T-helper 2 cell (primary cell): ENCODE measurements around the gene PPP1R7.
A peak's percentile ranks its signal among the peaks of the same experiment; 100 is the strongest.

ENCODE experiments used
- DNase-seq, 5 experiments: peaks; one replicate each; pipeline versions ENCODE4 v3.0.0 to v3.0.0-alpha.2; 2012 to 2022

Gene PPP1R7

DNA sequence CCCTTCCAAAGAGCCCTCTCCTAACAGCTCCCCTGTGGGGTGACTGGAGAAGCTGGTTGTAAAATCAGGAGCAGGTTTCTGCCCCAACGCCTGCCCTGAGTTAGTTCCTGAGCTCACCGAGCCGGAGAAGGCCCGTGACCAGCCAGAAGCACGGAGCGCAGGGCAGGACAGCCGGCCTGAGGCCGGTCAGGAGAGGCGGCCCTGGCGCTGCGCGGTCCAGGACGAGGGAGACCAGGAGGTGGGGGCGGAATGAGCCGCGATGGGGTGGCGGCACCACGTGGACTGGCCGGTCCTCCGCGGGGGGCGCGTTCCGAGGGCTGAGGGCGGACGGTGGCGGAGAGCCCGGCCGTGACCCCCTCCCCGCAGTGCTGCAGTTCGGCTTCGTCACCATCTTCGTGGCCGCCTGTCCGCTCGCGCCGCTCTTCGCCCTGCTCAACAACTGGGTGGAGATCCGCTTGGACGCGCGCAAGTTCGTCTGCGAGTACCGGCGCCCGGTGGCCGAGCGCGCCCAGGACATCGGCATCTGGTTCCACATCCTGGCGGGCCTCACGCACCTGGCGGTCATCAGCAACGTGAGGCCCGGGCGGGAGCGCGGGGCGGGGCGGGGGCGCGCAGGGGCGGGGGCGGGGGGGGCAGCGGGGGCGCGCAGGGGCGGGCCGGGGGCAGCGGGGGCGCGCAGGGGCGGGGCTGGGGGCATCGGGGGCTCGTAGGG, 67.2 kb downstream of the PPP1R7 start:
- DNase-seq: peak in 3 of 5 experiments; percentile 19 to 43 (median 23)

DNA sequence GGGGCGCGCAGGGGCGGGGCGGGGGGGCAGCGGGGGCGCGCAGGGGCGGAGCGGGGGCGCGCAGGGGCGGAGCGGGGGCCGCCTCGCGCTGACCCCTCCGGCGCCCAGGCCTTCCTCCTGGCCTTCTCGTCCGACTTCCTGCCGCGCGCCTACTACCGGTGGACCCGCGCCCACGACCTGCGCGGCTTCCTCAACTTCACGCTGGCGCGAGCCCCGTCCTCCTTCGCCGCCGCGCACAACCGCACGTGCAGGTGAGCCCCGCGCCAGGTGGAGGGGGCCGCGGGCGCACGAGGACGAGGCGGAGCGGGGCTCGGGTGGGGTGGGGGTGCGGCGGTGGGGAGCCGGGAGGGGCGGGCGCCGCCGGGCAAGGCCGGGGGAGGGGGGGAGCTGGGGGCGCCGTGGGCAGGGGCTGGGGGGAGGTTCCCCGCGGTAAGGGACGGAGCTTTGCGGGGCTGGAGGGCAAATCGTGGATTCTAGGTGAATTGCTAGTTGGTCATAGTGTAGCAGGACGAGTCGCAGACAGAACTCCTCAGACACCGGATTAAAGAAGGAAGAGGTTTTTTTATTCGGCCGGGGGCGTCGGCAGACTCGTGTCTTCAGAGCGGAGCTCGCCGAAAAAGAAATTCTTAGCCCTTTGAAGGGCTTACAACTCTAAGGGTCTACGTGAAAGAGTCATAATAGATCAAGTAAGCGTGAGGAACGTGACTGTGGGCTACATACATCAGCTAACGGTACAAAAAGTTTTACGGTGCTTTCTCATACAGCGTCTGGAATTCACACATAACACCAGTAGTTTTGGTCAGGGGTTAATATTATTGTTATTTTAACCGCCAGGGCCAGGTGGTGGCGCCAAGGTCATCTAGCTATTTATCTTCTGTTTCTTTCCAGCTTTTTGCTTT, 68.1 kb downstream of the PPP1R7 start:
- peak in 3 of 5 experiments; percentile 16 to 59 (median 37) for DNase-seq

DNA sequence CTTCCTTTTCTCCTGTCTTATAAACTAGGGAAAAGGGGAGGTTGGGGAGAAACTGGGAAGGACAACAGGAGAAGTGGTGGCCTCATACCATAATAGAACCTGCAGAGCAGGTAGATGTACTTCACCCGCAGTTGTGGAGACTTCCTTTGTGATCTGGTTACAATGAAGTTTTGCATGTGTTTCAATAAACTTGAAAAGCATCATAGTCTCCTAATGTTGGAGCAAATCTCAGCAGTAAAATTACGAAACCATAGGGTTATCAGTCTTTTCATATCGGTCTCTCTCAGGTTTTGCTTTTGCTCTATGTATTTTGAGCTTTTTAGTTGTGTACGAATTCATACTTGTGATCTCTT, 68.7 kb downstream of the PPP1R7 start:
- no peak for DNase-seq

DNA sequence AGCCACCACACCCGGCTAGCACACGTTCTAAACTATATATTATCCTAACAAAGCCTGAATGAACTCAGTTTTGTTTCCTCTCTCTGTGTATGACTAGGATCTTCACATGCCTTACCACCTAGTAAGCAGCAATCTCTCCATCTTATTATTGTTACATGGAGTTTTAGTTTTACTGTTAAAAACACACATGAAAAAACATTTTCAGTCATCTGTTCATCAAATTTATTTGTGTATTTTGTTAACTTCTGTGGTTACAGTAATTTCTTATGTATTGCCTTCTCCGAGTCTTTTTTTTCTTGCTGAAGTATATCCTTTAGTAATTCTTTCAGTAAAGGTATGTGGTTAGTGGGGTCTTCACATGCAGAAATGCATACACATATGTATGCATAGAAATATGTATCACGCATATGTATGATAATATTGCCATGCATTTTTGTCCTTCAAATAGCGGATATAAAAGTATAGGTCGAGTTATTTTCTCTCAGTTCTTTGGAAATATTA, 69.6 kb downstream of the PPP1R7 start:
- no peak for DNase-seq

DNA sequence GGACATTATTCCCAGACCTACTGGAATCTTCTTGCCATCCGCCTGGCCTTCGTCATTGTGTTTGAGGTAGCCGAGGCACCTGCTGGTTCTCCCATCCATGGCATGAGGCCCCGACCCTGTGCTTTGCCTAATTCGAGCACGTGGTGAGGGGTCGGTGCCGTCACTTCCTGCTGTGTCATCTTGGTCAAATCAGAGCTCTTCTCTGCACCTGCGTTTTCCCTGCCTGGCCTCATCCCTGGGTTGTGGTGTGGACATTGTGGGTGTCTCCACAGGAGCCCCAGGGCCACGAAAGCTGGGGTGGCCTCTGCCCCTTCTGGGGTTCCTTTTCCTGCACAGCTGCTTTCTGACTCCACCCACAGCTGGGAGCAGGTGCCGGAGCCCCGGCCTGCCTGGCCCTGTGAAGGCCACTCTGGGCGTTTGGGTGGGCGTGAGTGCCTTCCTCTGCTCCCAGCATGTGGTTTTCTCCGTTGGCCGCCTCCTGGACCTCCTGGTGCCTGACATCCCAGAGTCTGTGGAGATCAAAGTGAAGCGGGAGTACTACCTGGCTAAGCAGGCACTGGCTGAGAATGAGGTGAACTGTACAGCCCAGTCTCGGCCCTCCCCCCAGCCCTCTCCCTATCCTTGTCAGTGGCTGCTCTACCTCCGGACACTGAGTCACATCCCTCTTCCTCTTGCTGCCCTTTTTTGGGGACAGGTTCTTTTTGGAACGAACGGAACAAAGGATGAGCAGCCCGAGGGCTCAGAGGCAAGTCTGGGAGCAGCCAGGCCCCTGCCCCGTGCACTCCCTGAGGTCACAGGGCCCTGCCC, 73.1 kb downstream of the PPP1R7 start:
- DNase-seq: peak in 1 of 5 experiments; percentile 24

DNA sequence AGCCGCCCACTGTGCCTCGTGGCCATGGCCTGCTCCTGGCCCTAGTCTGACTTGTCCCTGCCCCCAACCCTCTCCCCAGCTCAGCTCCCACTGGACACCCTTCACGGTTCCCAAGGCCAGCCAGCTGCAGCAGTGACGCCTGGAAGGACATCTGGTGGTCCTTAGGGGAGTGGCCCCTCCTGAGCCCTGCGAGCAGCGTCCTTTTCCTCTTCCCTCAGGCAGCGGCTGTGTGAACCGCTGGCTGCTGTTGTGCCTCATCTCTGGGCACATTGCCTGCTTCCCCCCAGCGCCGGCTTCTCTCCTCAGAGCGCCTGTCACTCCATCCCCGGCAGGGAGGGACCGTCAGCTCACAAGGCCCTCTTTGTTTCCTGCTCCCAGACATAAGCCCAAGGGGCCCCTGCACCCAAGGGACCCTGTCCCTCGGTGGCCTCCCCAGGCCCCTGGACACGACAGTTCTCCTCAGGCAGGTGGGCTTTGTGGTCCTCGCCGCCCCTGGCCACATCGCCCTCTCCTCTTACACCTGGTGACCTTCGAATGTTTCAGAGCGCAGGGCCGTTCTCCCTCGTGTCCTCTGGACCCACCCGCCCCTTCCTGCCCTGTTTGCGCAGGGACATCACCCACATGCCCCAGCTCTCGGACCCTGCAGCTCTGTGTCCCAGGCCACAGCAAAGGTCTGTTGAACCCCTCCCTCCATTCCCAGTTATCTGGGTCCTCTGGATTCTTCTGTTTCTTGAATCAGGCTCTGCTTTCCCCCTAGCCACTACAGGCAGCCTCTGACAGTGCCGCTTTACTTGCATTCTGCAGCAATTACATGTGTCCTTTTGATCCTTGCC, 74.0 kb downstream of the PPP1R7 start:
- no peak for DNase-seq

DNA sequence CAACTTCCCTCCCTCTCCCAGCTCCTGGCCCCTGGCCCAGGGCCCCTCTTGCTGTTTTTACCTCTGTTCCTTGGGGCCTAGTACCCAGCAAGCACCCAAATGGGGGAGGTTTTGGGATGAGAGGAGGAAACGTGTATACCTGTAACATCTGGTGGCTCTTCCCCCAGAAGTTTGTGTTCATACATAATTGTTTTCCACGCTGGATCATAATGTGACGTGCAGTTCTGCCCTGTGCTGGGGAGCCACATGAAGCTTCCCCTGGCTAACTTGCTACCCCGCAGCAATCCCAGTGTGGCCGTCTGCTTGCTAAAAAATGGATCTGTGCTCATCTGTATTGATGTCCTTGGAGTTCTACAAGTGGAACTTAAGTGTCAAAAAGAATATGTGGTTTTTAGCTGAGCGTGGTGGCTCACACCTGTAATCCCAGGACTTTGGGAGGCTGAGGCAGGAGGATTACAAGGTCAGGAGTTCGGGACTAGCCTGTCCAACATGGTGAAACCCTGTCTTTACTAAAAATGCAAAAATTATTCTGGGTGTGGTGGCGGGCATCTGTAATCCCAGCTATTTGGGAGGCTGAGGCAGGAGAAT, 74.7 kb downstream of the PPP1R7 start:
- no peak for DNase-seq

DNA sequence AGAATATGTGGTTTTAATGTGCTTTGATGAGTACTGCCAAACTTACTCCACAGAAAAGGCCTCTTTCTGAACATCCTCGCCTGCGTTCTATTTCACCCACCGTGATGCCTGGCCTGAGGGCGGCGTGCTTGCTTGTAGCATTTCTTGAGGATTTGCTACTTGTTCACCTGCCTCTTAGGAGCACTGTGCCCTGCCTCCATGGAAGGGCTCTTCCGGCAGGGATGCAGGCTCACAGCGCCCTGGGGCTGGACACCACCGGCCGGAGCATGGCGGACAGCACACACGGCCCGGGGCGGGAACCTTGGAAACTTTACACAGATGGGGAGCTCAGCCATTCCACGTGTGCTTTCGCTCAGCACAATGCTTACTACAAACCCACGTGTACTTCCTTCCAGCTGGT, 75.3 kb downstream of the PPP1R7 start:
- no peak for DNase-seq

DNA sequence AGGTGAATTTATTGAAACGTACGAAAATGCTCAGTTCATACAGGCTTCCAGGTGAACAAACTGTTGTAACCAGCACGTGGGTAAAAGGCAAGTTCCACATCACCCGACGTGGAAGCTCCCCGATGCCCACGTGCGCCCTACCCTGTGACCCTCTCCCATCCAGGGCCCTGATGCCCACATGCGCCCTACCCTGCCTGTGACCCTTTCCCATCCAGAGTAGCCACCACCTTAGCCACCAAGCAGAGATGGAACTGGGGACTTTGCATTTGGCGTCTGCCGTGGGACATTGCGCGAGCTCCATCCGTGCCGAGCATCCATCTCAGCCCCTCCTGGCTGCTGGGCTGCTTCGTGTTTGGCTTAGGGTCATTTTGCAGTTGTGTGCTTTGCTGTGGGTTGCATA, 75.7 kb downstream of the PPP1R7 start:
- no peak for DNase-seq

DNA sequence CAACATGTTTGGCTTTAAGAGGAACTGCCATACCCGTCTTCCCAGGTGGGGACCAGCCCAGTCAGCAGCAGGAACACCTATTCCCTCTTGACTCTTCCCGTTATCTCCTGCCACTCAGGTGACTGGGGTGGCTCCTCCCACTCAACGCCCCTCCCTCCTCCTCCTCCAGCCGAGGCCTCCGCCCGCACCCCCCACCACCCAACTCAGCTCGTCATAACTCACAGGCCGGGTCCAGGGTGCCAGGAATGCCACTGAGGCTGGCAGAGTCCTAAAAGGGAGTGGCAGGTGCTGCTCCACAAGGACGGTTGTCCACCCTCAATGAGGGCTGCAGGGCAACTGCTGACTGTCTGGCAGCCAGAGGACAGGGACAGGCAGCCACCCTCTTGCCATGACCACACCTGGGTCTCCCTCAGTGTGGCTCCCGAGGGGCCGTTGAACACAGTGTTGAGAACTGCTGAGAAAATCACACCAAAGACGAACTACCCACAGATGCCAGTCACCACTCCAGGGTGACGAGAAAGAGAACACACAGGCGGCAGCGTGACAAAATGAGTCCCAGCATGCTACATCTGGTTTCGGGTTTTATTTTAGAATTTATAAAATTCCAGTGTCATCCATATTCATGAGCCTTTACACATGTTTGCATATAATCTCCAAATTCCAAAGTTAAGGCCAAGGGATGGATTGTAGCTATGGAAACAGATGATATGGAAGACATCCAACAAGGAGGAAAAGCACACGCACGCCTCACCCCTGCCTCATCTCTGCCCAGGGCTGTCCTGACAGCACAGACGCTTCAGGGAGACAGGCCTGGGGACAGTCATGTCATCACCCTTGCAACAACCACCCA, 76.7 kb downstream of the PPP1R7 start:
- no peak for DNase-seq

DNA sequence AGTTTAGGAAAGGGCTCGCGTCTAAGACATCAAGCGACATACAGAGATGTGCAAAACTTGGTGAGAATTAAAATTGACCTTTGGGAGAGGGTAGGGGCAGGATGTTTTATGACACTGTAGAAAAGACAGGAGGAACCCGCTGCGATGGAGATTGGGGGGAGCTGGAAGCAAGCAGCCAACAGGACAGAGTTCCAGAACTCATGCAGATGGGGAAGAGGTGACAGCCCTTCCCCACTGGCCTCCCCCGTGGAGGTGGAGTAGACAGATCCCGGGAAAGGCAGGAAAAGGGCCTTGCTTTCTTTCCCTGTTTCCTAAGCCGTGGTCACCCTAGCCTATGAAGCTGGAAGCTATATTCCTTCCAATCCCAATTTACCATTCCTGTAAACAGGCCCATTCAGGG, 77.3 kb downstream of the PPP1R7 start:
- DNase-seq: no peak

DNA sequence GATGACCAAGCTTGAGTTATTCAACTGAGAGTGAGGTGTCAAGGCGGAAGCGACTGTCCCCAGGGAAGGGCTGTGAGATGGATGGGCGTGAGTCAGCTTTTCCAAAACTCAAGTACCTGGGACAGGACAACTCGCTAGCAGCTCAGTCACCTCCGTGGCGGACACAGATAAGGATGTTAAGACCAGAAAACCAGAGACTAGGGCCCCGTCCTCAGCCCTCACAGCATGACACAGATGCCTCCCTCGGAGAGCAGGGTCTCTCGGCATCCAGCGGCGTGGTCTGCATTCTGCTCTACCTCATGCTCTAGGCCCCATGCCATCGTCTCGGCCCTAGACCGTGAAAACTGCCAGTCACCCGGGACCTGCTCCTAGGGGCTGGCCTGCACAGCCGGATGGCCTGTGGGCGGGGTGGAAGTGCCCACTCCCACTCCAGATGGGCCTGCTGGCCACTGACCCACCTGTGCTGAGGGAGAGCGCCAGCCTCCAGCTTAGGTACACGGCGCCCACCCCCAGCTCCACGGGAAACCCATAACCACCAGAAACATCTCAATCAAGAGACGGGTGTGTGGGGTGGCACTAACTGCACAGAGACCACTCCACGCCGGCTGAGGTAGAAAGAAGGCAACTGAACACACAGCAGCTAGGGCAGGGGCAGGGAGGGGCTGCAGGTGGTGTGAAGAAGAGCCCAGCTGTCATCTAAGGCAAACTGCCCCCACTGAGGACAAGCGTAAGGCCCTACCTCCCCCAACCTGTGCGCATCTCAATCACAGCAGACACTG, 78.0 kb downstream of the PPP1R7 start:
- no peak for DNase-seq

DNA sequence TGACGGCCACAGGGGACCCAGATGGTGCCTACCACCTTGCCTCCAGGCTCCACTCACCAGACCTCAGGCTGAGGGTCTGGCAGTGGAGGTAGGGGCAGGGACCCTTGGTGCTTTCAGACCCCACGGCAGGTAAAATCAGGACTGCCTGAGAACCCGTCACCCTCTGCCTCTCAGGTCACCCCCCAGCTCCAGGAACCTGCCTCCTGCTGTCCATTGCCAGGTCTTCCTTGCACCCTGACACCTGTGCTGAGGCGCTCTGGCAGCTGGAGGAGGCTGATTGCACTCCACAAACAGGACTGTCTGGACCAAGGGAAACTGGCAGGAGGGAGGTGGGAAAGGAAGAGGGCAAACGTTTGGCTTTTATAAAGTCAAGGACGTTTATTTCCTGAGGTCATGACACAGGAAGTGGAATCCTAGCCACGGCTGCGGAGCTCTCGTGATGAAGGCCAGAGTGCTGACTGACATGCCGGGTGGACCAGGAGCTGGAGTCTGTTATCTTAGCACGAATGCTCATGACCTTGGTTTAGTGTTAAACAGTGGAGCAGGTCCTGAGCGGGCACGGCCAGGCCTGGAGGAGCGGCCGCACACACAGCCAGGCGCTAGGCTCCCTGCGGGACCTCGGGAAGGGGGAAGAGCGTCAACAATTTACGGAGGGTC, 78.7 kb downstream of the PPP1R7 start:
- DNase-seq: no peak

DNA sequence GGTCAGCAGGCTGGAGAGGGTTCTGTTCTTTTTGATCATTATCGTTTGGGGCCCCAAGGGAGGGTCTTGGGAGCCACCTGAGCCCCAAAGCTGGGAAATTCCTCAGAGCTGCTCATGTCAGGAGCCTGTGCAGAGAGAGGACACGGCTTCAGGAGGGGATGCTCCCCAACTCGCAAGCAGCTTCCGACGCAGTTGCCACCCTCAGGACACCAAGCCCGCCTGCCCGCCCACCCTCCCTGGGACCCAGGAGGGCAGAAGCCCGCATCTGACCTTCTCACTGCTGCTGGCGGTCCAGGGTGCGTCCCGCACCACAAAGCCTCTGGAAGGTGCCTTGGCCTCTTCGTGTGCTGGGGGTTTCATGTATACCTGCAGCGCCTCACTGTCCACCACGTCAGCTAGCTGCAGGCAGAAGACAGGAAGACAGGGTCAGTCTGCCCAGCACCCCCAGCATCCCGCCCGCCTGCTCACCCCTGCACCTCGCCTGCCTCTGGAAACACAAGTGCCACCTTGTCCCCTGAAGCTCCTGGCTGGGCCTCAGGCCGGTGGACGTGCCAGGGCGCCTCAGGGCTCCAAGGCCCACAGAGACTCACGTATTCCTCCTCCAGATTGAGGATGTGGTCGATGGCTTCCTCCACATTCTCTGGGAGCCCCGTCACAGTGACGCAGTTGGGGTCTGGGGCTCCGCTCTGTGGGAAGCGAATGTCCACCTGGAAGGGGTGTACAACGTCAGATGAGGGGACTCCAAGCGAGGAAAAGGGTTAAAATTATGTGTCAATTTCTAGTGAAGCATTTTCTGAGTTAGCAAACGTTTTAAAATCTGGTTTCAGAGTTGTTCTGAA, 79.5 kb downstream of the PPP1R7 start:
- DNase-seq: no peak

DNA sequence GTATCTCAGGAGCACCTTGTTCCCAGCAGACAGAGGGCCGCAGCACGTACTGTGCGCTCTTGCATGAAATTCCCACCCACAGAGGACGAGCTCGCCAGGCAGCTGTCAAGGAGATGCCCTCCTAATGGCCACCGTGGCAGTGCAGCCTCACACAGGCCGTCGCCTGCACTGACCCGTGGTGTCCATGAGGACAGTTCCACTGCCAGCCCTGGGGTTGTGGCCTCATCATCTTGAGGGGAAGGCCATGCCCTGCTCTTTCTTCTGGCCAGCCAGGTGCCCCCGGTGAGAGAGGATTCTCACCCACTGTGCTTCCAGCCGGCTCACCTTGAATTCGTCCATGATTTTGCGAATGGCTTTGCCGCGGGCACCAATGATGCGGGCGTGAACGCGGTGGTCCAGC, 80.2 kb downstream of the PPP1R7 start:
- no peak for DNase-seq

DNA sequence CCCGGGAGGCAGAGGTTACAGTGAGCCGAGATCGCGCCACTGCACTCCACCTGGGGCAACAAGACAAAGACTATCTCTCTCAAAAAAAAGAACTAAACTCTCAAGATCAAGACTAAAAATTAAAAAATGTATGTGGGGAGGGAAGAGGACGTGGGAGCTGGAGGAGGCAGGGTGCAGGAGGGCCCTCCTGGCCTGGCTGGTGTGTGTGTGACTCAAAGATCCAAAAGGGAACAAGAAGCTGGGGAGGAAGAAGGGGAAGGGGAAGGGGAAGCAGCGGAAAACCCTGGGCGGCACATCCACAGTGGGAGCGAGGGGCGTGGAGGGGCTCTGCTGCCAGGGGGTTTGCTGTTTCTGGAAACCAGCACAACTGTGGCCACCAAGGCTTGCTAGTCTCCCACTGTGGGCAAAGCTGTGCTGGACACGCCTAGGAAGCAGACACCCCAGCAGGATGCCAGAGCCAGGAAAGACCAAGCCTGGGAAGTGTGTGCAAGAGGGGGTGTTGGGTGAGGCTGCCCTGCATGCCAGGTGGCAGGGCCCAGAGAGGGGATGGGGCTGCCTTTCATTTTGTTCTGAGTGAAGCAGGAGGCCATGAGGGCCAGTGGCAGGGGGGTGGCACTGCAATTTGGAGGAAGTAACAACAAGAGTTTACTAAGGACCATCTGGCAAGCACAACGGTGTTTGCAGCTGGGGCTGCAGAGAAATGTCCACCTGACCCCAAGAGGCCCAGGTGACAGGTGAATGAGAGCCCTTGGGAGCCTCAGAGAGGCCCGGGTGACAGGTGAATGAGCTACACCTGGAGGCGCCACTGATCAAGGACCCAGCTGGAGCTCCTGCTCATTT, 82.7 kb downstream of the PPP1R7 start:
- no peak for DNase-seq
